DND-41 (cell line): Measurements from ENCODE around the gene DHODH.
"Not testable (repeated sequence)": the region's sequence is repeated elsewhere in the genome, so short reads cannot be mapped to it uniquely, and the experiment has no call there.

Experiments
- ATAC-seq: fragments of 200-7000 bp; cut with Tn5 transposase; 3 replicates; pipeline ENCODE4 v1.9.1; 2021; ENCODE audit warnings: low read depth; ENCODE audit not compliant: insufficient read depth
- DNase-seq: peaks from one replicate; pipeline ENCODE4 v3.0.0-alpha.2; 2020
- H2AFZ ChIP-seq: 2 replicates; pipeline ENCODE4 v1.6.0; 2012; ENCODE audit warnings: low read depth, low read length
- H3K27ac ChIP-seq: 2 replicates; pipeline ENCODE4 v1.5.1; 2012; ENCODE audit warnings: low read length, inconsistent platforms
- H3K27me3 ChIP-seq: fragments of 200-600 bp; sonication (generic); 2 replicates; pipeline ENCODE4 v1.6.0; 2012; ENCODE audit warnings: low read length, mild to moderate bottlenecking, inconsistent platforms; ENCODE audit not compliant: insufficient read depth, poor library complexity
- H3K36me3 ChIP-seq: 2 replicates; pipeline ENCODE4 v1.5.1; 2012; ENCODE audit warnings: low read length, inconsistent platforms; ENCODE audit not compliant: insufficient read depth
- H3K4me1 ChIP-seq: 2 replicates; pipeline ENCODE4 v1.5.1; 2012; ENCODE audit warnings: mild to moderate bottlenecking, low read length; ENCODE audit not compliant: insufficient read depth
- H3K4me2 ChIP-seq: 2 replicates; pipeline ENCODE4 v1.6.0; 2012; ENCODE audit warnings: mild to moderate bottlenecking, moderate library complexity, low read length, inconsistent platforms; ENCODE audit not compliant: insufficient read depth
- H3K4me3 ChIP-seq, 2 experiments: fragments of 200-600 bp in 1 of 2; shearing (Covaris generic) in 1 of 2; 2 replicates each; pipeline ENCODE4 v1.5.1; 2012 to 2016; ENCODE audit warnings: inconsistent platforms in 2 of 2, low read length in 2 of 2, mild to moderate bottlenecking in 2 of 2, low read depth in 1 of 2, moderate library complexity in 1 of 2
- H3K79me2 ChIP-seq: 2 replicates; pipeline ENCODE4 v1.6.0; 2012; ENCODE audit warnings: low read length, inconsistent platforms; ENCODE audit not compliant: insufficient read depth
- H3K9ac ChIP-seq: 2 replicates; pipeline ENCODE4 v1.6.0; 2012; ENCODE audit warnings: low read depth, mild to moderate bottlenecking, inconsistent platforms, low read length, moderate library complexity
- H3K9me3 ChIP-seq: 2 replicates; pipeline ENCODE4 v1.5.1; 2012; ENCODE audit warnings: low read length, moderate library complexity, mild to moderate bottlenecking, inconsistent platforms; ENCODE audit not compliant: insufficient read depth, severe bottlenecking
- H4K20me1 ChIP-seq: 2 replicates; pipeline ENCODE4 v1.6.0; 2012; ENCODE audit warnings: low read length; ENCODE audit not compliant: insufficient read depth
- CTCF ChIP-seq: IDR thresholded peaks from 2 replicates; pipeline ENCODE4 v1.5.1; 2012; ENCODE audit warnings: borderline replicate concordance, low read length, moderate library complexity, mild to moderate bottlenecking; ENCODE audit not compliant: poor library complexity, severe bottlenecking; ENCODE audit errors: extremely low read depth
- EZH2 ChIP-seq: IDR thresholded peaks from 3 replicates; pipeline ENCODE4 v1.6.1; 2012; ENCODE audit warnings: borderline replicate concordance, low read depth, mild to moderate bottlenecking, moderate library complexity, low read length, inconsistent platforms; ENCODE audit not compliant: severe bottlenecking

The DHODH gene

GRCh38 chr16:72001180-72001874 lies 7.2 kb upstream of the DHODH start:
- Histone ChIP-seq H3K9ac (no peak overlapping the region), H2AFZ (no peak overlapping the region), H3K27me3 (no peaks in the 10 kb centered on the region), H3K36me3 (no peaks in the 10 kb centered on the region), H3K4me1 (no peaks in the 10 kb centered on the region), H4K20me1 (no peaks in the 10 kb centered on the region), H3K27ac (no peak overlapping the region), H3K4me3 (no peak overlapping the region), H3K4me2 (no peak overlapping the region), H3K79me2 (no peaks in the 10 kb centered on the region), H3K9me3 (no peaks in the 10 kb centered on the region)
- DNase-seq (no peak), ATAC-seq (no peak)
- TF ChIP-seq CTCF (no peak), EZH2 (no peak)

- TF ChIP-seq EZH2 (no peak), CTCF (no peak)
- Histone ChIP-seq H3K9me3 (no peaks in the 10 kb centered on the region), H4K20me1 (no peaks in the 10 kb centered on the region), H3K4me3 (no peak overlapping the region), H3K4me2 (no peak overlapping the region), H3K9ac (no peak overlapping the region), H3K27me3 (no peaks in the 10 kb centered on the region), H3K4me1 (peaks cover under 1% of the 10 kb centered on the region), H2AFZ (no peak overlapping the region), H3K79me2 (no peaks in the 10 kb centered on the region), H3K27ac (no peak overlapping the region), H3K36me3 (no peaks in the 10 kb centered on the region)
- no peak for ATAC-seq
- no peak for DNase-seq
Measured at GRCh38 chr16:72002619-72003018, 5.9 kb upstream of the DHODH start.

GRCh38 chr16:72008065-72008423 lies 500 bp upstream of the DHODH start:
- peak overlapping the region in 1 of 2 experiments; percentile 99; a peak in 2 of 4 replicates for H3K4me3 ChIP-seq
- not testable (repeated sequence) for DNase-seq
- peak overlapping the region; percentile 54 for H3K9ac ChIP-seq

DNA sequence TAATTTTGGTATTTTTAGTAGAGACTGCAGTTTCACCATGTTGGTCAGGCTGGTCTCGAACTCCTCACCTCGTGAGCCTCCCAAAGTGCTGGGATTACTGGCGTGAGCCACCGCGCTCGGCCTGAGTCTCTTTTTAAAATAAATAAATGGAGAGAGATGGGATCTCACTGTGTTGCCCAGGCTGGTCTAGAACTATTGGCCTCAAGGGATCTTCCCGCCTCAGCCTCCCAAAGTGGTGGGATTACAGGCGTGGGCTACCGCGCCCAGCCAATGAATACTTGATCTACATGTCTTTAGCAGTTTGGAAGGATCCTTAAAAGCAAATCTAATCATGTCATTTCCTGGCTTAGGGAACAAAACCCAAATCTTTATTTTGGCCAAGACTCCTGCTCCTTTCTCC lies 1.2 kb downstream of the DHODH start:
- no peak for ATAC-seq
- peaks cover 16% of the 10 kb centered on the region for H3K4me1 ChIP-seq
- peaks cover 30% of the 10 kb centered on the region; the same call in 1 of the 2 replicates for H3K36me3 ChIP-seq
- H3K4me3 ChIP-seq, result peak overlapping the region in 1 of 2 experiments; percentile 46; a peak in 3 of 4 replicates
- peak overlapping the region; percentile 75; the same call in 1 of the 2 replicates for H3K9ac ChIP-seq
- no peak for DNase-seq
- no peaks in the 10 kb centered on the region for H3K27me3 ChIP-seq
- peaks cover 21% of the 10 kb centered on the region for H3K79me2 ChIP-seq
- H4K20me1 ChIP-seq, result no peaks in the 10 kb centered on the region
- H3K4me2 ChIP-seq, result peak overlapping the region; percentile 91; the same call in 1 of the 2 replicates
- H3K9me3 ChIP-seq, result no peaks in the 10 kb centered on the region
- no peak overlapping the region for H3K27ac ChIP-seq
- TF ChIP-seq EZH2 (no peak), CTCF (no peak)
- no peak overlapping the region for H2AFZ ChIP-seq

More at GRCh38 chr16:72008065-72008423, 500 bp upstream of the DHODH start:
- Histone ChIP-seq H3K79me2 (peaks cover 21% of the 10 kb centered on the region), H3K36me3 (peaks cover 14% of the 10 kb centered on the region; the same call in 1 of the 2 replicates), H3K27ac (peak overlapping the region; percentile 63), H3K4me1 (peaks cover 16% of the 10 kb centered on the region), H3K4me2 (peak overlapping the region; percentile 91), H2AFZ (peak overlapping the region; percentile 66)
- not testable (repeated sequence) for ATAC-seq, H3K27me3 ChIP-seq, H4K20me1 ChIP-seq, H3K9me3 ChIP-seq
